ENCODE results near the gene GNPAT.

Gene GNPAT

DNA sequence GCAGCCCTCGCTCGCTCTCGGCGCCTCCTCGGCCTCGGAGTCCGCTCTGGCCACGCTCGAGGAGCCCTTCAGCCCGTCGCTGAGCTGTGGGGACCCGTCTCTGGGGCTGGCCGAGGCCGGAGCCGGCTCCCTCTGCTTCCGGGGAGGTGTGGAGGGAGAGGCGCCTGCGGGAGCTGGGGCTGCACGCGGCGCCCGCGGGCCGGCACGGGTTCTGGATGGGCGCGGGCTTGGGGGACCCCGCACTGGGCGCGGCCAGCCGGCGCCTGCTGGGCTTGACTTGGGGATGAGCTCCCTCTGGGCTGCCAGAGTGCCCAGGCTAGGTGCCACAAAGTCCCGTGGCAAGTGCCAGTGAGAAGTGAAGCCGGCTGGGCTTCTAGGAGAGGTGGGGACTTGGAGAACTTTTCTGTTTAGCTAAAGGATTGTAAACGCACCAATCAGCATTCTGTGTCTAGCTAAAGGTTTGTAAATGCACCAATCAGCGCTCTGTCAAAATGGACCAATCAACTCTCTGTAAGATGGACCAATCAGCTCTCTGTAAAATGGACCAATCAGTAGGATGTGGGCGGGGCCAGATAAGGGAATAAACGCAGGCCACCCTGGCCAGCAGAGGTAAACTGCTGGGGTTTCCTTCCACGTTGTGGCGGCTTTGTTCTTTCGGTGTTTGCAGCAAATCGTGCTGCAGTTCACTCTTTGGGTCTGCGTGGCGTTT lies 76.4 kb downstream of the GNPAT start:
- DNase-seq (ENCODE audit: low read depth), result no peak

DNA sequence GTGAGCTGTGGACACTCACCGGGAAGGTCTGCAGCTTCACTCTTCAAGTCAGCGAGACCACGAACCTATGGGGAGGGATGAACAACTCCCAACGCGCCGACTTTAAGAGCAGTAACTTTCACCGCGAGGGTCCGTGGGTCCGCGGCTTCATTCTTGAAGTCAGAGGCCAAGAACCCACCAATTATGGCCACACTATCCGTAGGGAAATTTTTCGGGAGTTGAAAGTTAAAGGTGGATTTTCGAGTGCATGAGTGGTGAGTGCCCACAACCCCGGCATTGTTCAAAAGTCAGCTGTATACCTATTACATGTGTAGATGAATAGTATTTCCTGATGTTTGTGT lies 77.0 kb downstream of the GNPAT start:
- DNase-seq (ENCODE audit: low read depth), result no peak

- DNase-seq (ENCODE audit: low read depth), result no peak
These were observed 77.6 kb downstream of the GNPAT start for GRCh38 chr1:231318568-231318967.

DNA sequence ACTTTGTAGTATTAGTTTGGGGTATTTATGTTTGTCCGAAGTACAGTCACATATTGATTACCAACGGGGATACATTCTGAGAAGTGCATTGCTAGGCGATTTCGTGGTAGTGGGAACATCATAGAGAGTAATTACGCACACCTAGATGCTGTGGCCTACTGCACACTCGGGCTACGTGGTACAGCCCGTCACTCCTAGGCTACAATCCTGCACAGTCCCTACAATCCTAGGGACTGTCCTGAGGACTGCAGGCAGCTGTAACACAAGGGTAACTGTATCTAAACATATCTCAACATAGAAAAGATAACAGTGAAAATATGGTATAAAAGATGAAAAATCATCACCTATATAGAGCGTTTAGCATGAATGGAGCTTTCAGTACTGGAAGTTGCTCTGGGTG lies 78.1 kb downstream of the GNPAT start:
- DNase-seq (ENCODE audit: low read depth), result no peak

GRCh38 chr1:231322880-231323530 lies 82.0 kb downstream of the GNPAT start:
- no peak for DNase-seq (ENCODE audit: low read depth)

- no peak for DNase-seq (ENCODE audit: low read depth)
These were observed 83.6 kb downstream of the GNPAT start for GRCh38 chr1:231324660-231325059.

- DNase-seq (ENCODE audit: low read depth), result no peak
These were observed 85.2 kb downstream of the GNPAT start for GRCh38 chr1:231326248-231326647.
